Kidney glomerular epithelial cell (primary cell): ENCODE measurements around the gene MCAT.

Experiments used
- DNase-seq: peaks from one replicate; lab custom pipeline; 2025; lab: John Stamatoyannopoulos, UW

The MCAT gene

GRCh38 chr22:43173566-43173965, 30.4 kb upstream of the MCAT start:
- no peak for DNase-seq

GRCh38 chr22:43172191-43172590, 29.0 kb upstream of the MCAT start:
- DNase-seq = no peak

GRCh38 chr22:43171607-43172006, 28.4 kb upstream of the MCAT start:
- DNase-seq = no peak

DNA sequence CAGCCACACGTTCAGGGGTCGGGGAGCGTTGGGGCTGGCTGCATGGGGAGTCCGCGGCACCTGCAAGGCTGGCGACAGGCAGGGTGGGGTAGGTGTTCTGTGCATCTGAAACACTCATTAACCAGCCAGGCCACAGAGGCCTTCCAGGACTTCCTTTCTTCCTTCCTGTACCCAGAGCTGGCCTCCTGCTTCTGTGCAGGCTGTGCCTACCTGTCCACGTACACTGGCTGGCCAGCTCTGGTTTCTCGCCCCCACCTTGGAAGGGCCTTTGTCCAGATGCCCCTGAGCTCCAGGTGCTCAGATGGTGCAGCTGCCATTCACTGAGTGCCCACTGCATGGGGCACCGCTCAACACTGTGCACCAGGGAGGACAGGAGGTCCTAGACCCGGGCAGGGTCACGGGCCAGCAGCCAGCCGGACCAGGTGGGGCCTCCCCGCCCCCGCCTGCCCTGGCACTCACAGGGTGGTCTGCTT, 27.9 kb upstream of the MCAT start:
- DNase-seq = no peak

- no peak for DNase-seq
These were observed 26.9 kb upstream of the MCAT start for GRCh38 chr22:43170131-43170480.

GRCh38 chr22:43169310-43170130, 26.3 kb upstream of the MCAT start:
- DNase-seq = no peak

- DNase-seq = no peak
These were observed 25.5 kb upstream of the MCAT start for GRCh38 chr22:43168471-43169309.

DNA sequence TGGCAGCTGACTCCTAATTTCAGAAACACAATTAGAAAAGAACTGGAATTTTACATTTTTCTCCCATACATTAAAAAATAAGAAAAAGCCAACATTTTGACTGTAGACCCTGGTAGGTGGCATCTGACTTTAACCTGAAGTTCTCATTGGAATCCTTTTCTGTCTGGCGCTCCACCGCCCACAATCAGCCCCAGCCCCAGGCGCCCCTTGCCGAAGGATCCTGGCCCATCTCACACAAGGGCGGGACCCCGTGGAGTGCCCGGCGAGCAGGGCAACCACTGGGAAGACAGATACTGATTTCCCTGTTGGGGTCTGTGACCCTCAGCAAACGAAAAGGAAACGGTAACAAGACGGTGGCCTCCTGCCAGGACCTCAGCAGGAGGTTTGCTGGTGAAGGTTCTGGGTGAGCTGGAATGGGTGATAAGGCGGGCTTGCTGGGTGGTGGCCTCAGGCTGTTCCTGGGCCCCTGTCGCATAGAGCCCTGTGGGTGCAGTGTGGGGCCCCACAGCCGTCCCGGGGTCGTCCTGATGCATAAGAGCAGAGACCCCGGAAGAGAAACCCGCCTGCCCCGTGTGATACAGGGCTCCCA, 23.9 kb upstream of the MCAT start:
- DNase-seq = no peak

DNA sequence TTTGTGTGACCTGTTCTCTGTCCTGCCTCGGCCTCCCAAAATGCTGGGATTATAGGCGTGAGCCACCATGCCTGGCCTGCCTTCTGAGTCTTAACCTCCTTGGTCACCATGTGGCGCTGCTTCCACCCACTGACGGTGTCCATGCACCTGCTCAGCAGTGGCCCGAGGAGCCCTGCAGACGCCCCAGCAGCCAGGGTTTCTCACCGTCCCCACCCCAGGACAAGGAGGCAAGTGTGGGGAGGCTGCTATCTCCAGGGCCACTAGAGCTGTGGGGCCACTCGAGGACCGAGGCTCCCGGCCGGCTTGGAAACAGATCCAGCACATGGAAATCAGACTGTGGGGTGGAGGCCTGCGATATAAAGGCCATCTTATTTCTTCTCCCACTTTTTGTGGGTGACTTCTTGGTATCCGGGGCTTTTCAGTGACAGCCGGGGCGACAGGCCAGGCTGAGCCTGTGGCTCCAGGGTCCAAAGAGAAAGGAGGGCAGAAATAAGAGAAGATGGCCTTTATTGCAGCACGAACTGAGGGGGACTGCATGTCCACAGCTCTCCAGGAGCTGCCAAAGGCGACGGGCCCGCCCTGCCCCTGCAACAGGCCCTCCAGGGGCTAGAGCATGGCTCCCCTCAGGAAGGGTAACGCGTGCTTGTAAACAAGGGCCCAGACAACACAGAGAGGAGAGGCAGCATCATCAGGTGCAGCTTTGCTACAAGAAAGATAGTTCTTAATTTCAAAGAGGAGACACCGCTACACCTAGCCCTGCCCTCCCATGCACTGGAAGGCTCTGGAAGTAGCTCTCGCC, 23.1 kb upstream of the MCAT start:
- no peak for DNase-seq

- DNase-seq = no peak
These were observed 21.4 kb upstream of the MCAT start for GRCh38 chr22:43164636-43165035.

- no peak for DNase-seq
These were observed 20.1 kb upstream of the MCAT start for GRCh38 chr22:43163241-43163795.

GRCh38 chr22:43162412-43163150, 19.4 kb upstream of the MCAT start:
- DNase-seq = no peak

GRCh38 chr22:43160497-43161126, 17.4 kb upstream of the MCAT start:
- DNase-seq = no peak

GRCh38 chr22:43159484-43160178, 16.4 kb upstream of the MCAT start:
- no peak for DNase-seq

DNA sequence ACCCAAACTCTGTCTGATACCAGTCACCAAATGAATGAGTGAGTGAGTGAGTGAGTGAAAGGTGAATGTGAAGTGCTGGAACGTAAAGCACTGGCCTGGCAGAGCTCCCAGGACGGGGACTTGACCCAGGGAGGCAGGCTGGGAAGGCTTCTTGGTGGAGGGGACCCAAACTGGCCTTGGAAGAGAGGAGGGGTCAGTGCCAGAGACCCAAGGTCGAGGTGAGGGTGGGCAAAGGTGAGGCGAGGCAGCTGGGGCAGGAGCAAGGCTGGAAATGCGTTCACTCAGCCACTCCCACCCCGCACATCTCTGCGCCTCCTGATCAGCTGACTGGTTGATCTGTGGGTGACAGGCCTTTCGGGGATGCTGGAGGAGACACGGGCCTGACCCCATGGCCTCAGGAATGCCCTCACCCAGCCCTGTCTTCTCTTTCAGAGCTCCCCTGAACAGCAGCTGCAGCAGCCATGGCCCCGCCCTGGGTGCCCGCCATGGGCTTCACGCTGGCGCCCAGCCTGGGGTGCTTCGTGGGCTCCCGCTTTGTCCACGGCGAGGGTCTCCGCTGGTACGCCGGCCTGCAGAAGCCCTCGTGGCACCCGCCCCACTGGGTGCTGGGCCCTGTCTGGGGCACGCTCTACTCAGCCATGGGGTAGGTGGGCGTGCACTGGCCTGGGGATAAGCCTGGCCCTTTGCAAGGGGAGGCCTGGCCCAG, 15.7 kb upstream of the MCAT start:
- DNase-seq = no peak

- no peak for DNase-seq
These were observed 14.8 kb upstream of the MCAT start for GRCh38 chr22:43157874-43158546.

GRCh38 chr22:43156413-43156812, 13.2 kb upstream of the MCAT start:
- no peak for DNase-seq

DNA sequence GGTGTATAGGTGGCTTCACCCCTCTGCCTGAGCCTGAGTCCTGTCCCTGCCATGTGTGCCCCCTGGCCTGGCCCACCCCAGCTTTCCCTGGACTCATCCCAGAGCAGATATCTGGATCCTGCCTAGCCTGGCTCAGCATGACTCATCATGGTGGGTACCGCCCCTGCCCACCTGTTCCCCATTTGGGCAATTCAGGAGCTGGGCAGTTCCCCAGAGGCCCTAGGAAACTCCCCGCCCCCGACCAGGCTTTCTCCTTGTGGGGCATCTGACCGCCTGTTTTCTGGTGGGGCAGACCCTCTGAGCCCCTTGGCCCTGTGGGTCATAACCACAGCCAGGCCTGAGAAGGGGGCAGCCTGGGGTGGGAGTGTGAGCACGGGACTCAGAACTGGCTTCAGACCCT, 12.6 kb upstream of the MCAT start:
- no peak for DNase-seq
